Neural cell (in vitro differentiated cells): Measurements from ENCODE around the gene IP6K1.

Source experiments
- EP300 ChIP-seq: fragments of 450-650 bp; conservative IDR thresholded peaks from 2 replicates; pipeline ENCODE4 v1.6.1; 2014; ENCODE audit warnings: antibody characterized with exemption, mild to moderate bottlenecking, moderate library complexity; ENCODE audit not compliant: poor library complexity, severe bottlenecking
- POLR2AphosphoS5 ChIP-seq: IDR thresholded peaks from 2 replicates; pipeline ENCODE4 v1.6.1; 2012
- SMC3 ChIP-seq: fragments of 450-650 bp; conservative IDR thresholded peaks from 2 replicates; pipeline ENCODE4 v1.6.1; 2014; ENCODE audit warnings: antibody characterized with exemption, mild to moderate bottlenecking, moderate library complexity; ENCODE audit not compliant: poor library complexity
- TF ChIP-seq, protein P1 (sequence below): fragments of 450-650 bp; IDR thresholded peaks from 2 replicates; pipeline ENCODE4 v1.5.1; 2014; ENCODE audit warnings: antibody characterized with exemption, mild to moderate bottlenecking, moderate library complexity; ENCODE audit not compliant: poor library complexity, severe bottlenecking

DNA sequence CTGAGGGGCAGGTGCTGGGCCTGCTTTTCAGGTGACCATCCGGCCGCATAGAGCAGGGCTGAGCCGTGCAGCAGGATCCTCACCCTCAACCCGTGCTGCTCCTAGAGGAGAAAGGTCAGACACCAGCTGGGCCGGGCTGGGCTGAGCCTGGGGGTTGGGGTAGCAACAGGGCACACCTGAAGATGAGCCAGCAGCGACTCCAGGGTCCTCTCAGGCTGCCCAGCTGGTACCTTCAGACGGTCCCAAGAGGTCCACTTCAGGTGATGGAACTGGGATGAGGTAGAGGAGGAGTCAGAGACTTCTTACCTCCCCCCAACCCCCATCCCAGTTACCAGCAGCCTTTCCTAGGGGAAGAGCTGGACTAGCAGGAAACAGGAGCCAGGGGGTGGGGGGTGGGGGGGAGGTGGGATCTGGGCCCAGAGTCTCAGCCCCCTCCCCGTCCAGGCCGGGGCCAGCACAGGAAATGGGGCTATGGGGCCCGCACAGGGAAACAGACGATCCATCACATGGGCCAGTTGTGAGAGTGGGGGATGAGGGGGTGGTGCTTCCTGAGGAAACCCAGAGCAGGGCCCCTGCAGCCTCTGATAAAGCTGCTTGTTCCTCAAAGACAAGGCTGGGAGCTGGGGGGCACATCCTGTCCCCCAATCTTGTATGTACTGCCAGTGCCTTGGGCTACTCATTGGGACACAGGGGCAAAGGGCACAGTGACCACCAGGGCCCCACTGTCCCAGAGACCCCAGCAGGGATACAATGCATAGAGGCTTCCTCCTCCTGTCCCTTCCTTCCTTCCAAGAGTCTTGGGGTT lies 19.8 kb upstream of the IP6K1 start:
- TF ChIP-seq SMC3: no peak
- TF ChIP-seq, protein P1, sequence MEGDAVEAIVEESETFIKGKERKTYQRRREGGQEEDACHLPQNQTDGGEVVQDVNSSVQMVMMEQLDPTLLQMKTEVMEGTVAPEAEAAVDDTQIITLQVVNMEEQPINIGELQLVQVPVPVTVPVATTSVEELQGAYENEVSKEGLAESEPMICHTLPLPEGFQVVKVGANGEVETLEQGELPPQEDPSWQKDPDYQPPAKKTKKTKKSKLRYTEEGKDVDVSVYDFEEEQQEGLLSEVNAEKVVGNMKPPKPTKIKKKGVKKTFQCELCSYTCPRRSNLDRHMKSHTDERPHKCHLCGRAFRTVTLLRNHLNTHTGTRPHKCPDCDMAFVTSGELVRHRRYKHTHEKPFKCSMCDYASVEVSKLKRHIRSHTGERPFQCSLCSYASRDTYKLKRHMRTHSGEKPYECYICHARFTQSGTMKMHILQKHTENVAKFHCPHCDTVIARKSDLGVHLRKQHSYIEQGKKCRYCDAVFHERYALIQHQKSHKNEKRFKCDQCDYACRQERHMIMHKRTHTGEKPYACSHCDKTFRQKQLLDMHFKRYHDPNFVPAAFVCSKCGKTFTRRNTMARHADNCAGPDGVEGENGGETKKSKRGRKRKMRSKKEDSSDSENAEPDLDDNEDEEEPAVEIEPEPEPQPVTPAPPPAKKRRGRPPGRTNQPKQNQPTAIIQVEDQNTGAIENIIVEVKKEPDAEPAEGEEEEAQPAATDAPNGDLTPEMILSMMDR: no peak
- TF ChIP-seq POLR2AphosphoS5: no peak
- TF ChIP-seq EP300: no peak
